WERI-Rb-1 (cell line): Measurements from ENCODE around the gene CARS2.
A peak's percentile ranks its signal among the peaks of the same experiment; 100 is the strongest.

Experiments used
- DNase-seq: peaks from one replicate; pipeline ENCODE4 v3.0.0-alpha.2; 2020
- H3K27ac ChIP-seq: fragments of 250-450 bp; sonication (Bioruptor Pico); 2 replicates; pipeline ENCODE4 v1.5.1; 2020; ENCODE audit warnings: mild to moderate bottlenecking, moderate library complexity
- H3K27me3 ChIP-seq: fragments of 250-450 bp; sonication (Bioruptor Pico); 2 replicates; pipeline ENCODE4 v1.5.1; 2021; ENCODE audit warnings: mild to moderate bottlenecking, low read depth, moderate library complexity; ENCODE audit not compliant: insufficient read depth, severe bottlenecking
- H3K36me3 ChIP-seq: fragments of 250-450 bp; sonication (Bioruptor Pico); 2 replicates; pipeline ENCODE4 v1.5.1; 2020; ENCODE audit warnings: mild to moderate bottlenecking, moderate library complexity
- H3K4me3 ChIP-seq: 2 replicates; pipeline ENCODE4 v1.5.1; 2011; ENCODE audit warnings: low read depth, mild to moderate bottlenecking, control low read depth, low read length
- H3K9me3 ChIP-seq: fragments of 250-450 bp; sonication (Bioruptor Pico); 2 replicates; pipeline ENCODE4 v1.5.1; 2021; ENCODE audit warnings: mild to moderate bottlenecking, moderate library complexity; ENCODE audit not compliant: severe bottlenecking
- CTCF ChIP-seq: IDR thresholded peaks from 2 replicates; pipeline ENCODE4 v1.5.1; 2011; ENCODE audit warnings: low read depth, mild to moderate bottlenecking, control low read depth, inconsistent platforms, low read length

CARS2 gene

DNA sequence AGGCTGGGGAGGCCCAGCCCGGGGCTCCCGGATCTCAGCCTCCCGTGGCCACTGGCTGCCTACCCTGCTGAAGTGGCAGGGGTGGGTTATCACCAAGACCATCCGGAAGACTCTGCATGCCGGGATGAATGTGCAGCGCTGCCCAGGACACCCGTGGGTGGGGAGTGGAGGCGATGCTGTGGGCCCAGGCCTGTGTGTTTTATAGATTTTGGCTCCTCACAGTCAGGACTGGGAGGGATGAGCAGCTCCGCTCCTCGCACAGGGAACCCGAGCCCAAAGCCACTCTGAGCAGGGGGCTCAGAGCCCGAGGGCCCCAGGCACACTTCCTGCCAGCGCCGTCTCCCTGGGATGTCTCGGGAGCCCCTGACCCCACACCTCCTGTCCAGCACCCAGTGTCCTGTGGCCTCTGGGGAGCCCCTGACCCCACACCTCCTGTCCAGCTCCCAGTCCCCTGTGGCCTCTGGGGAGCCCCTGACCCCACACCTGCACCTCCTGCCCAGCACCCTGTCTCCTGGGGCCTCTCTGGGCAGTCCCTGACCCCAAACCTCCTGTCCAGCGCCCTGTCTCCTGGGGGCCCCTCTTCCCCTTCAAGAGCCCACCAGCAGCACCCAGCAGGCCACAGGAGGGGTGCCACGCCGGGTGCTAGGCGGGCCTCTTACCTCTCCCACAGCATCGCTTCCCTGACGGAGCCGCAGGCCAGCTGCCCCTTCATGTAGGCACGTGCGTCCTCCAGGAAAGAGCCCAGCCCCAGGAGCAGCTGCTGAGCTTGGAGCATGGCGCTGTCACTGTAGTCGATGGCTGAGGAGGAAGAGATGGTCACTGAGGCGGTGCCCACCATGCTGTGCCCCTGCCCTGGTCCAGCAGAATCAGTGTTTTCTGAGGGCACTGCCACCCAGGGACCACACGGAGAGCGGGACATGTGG is 59.2 kb downstream of the CARS2 start:
- no peaks in the 10 kb centered on the region for H3K27me3 ChIP-seq
- H3K36me3 ChIP-seq = peaks cover 92% of the 10 kb centered on the region
- TF ChIP-seq CTCF = no peak
- no peak overlapping the region for H3K27ac ChIP-seq
- H3K9me3 ChIP-seq = no peaks in the 10 kb centered on the region
- no peak overlapping the region for H3K4me3 ChIP-seq
- no peak for DNase-seq

DNA sequence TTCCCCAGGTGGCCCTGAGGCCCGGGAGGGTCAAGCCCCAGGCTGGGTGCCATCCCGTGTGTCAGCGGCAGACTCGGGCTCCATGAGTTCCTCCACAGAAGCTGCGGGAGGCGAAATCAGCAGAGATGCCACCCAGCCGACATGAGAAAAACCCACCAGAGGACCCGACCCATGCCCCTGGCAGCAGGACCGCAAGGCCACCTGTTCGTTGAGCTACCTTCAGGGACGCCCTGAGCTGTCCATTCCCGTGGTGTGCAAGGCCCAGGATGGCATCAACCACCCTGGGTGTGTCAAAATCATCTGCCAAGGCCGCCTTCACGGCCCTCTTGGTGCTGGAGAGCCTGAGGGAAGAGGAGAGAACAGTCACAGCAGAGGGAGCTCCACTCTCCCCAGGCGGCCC is 60.2 kb downstream of the CARS2 start:
- no peaks in the 10 kb centered on the region for H3K9me3 ChIP-seq
- H3K27me3 ChIP-seq = no peaks in the 10 kb centered on the region
- no peak overlapping the region for H3K4me3 ChIP-seq
- no peak for DNase-seq
- peaks cover 97% of the 10 kb centered on the region for H3K36me3 ChIP-seq
- no peak overlapping the region for H3K27ac ChIP-seq
- TF ChIP-seq CTCF = no peak

- TF ChIP-seq CTCF = 0 out of 2 replicates have a peak, but pooled peaks have one; percentile 18
- Histone ChIP-seq H3K9me3 (no peaks in the 10 kb centered on the region), H3K27me3 (no peaks in the 10 kb centered on the region), H3K4me3 (no peak overlapping the region), H3K27ac (no peak overlapping the region), H3K36me3 (peaks cover 97% of the 10 kb centered on the region)
- no peak for DNase-seq
These were observed 60.9 kb downstream of the CARS2 start for GRCh38 chr13:110644892-110645521.

GRCh38 chr13:110643768-110644421 is 62.0 kb downstream of the CARS2 start:
- no peaks in the 10 kb centered on the region for H3K9me3 ChIP-seq
- H3K27me3 ChIP-seq = no peaks in the 10 kb centered on the region
- TF ChIP-seq CTCF = no peak
- DNase-seq = no peak
- no peak overlapping the region for H3K27ac ChIP-seq
- H3K4me3 ChIP-seq = no peak overlapping the region
- peaks cover 97% of the 10 kb centered on the region for H3K36me3 ChIP-seq

GRCh38 chr13:110643324-110643723 is 62.6 kb downstream of the CARS2 start:
- DNase-seq = no peak
- TF ChIP-seq CTCF = no peak
- no peak overlapping the region for H3K4me3 ChIP-seq
- no peaks in the 10 kb centered on the region for H3K27me3 ChIP-seq
- no peaks in the 10 kb centered on the region for H3K9me3 ChIP-seq
- H3K36me3 ChIP-seq = peaks cover 100% of the 10 kb centered on the region
- H3K27ac ChIP-seq = no peak overlapping the region
